Measurements from ENCODE around the gene EIF2S3. TPM values are rescaled to one million over a fixed set of nuclear protein-coding genes. Genes with fewer than 3 reads are reported as not detected.

The EIF2S3 gene
- total and polyA plus RNA-seq, 2 of the 13 experiments (the other 11 are each of a cell fraction or from before 2014, with no cell fraction given) = 61.0 to 183 TPM

DNA sequence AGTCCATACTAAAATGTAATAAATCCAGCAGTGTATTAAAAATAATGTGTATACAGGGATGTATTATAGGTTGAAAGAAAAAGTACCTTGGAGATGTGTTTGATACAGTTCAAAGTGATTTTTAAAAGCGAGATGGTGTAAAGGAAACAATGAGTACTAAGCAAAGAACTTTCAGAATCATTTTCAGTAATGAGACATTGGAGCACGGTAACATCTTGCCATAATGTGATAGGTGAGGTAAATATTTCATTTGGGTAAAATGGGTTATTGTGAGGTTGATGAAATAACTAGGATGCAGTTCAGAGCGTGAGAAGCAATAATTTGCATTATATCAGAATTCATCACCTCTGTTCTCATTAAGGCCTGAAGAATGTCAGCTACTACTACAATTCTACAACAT is 25.9 kb downstream of the EIF2S3 start (continued):
- TF ChIP-seq ZNF777 (CRISPR knock-in tag; IDR thresholded peaks at IDR 0.05) = no peak
- no peak for TF ChIP-seq ARNTL (CRISPR knock-in tag; IDR thresholded peaks at IDR 0.05)
- TF ChIP-seq, protein P1, sequence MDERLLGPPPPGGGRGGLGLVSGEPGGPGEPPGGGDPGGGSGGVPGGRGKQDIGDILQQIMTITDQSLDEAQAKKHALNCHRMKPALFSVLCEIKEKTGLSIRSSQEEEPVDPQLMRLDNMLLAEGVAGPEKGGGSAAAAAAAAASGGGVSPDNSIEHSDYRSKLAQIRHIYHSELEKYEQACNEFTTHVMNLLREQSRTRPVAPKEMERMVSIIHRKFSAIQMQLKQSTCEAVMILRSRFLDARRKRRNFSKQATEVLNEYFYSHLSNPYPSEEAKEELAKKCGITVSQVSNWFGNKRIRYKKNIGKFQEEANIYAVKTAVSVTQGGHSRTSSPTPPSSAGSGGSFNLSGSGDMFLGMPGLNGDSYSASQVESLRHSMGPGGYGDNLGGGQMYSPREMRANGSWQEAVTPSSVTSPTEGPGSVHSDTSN (CRISPR knock-in tag; IDR thresholded peaks at IDR 0.05) = no peak

DNA sequence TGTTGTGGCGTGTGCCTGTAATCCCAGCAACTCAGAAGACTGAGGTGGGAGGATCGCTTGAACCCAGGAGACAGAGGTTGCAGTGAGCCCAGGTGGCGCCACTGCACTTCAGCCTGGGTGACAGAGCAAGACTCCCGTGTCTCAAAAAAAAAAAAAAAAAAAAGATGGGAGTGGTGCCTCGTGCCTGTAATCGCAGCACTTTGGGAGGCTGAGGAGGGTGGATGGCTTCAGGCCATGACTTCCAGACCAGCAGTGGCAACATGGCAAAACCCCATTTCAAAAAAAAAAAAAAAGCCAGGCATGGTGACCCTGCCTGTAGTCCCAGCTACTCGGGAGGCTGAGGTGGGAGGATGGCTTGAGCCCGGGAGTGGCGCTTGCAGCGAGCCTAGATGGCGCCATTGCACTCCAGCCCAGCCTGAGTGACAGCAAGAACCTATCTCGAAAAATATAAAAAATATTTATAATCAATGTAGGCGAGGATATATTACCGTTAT is 27.0 kb downstream of the EIF2S3 start:
- POLR2A ChIA-PET = no interaction called here
- BruUV-seq (replicated peaks) = no TSS peak
- intact Hi-C loops (cut with micrococcal nuclease; ENCODE audit: unreplicated experiment) (loop anchor here (2.0 to 5.0 kb wide), 3 partner anchors 71 to 161 kb away; no protein-coding TSS in a partner anchor), in situ Hi-C loops (cut with HindIII; ENCODE audit: extremely low pct_ligation_motif_present, low pct_unique_long_range_greater_than_20kb) (loop anchor here (5.0 kb wide), 1 partner anchor 161 kb away; no protein-coding TSS in a partner anchor)
- Histone ChIP-seq H2AFZ (ENCODE audit: low read length) (no peak overlapping the region), H3K9ac (ENCODE audit: insufficient read depth, low read depth, low read length) (no peak overlapping the region), H3K4me1 (ENCODE audit: insufficient read depth, low read length) (no peaks in the 10 kb centered on the region), H3K4me2 (ENCODE audit: low read depth, low read length) (peak overlapping the region; percentile 39; the same call in 1 of the 2 replicates), H3K4me3 (replicated peaks in 1 of 3; ENCODE audit: insufficient read depth in 1 of 3, low read depth in 2 of 3, low read length in 3 of 3) (no peak overlapping the region), H3K79me2 (ENCODE audit: insufficient read depth, low read length) (no peaks in the 10 kb centered on the region), H4K20me1 (ENCODE audit: insufficient read depth, low read length) (no peaks in the 10 kb centered on the region), H3K9me3 (ENCODE audit: low read length) (no peaks in the 10 kb centered on the region), H3K27ac (ENCODE audit: extremely low read length, insufficient read depth, low read length) (no peak overlapping the region), H3K27me3 (ENCODE audit: control insufficient read depth in 1 of 2, insufficient read depth in 2 of 2, low read length in 2 of 2) (no peaks in the 10 kb centered on the region), H3K36me3 (replicated peaks in 1 of 2; ENCODE audit: control insufficient read depth in 1 of 2, insufficient read depth in 2 of 2, low read length in 2 of 2) (0 out of 5 replicates have a peak, but pooled peaks cover 0 to 5% of the 10 kb centered on the region in 2 experiments)
- WGBS (ENCODE audit: low lambda C conversion rate) = 5% methylated on average over 11 of the region's 14 CpGs
- FAIRE-seq (peak; percentile 56), DNase-seq (ENCODE audit: low spot score) (peak; percentile 44), ATAC-seq (peak; percentile 87)
- CTCF ChIA-PET (ENCODE audit: low intra/inter-chr PET ratio, low total read pairs) = interaction anchor here (0.7 to 1.6 kb wide), 2 partner anchors 25 to 160 kb away, joined by 3 to 10 read pairs; no protein-coding TSS in a partner anchor
- TF ChIP-seq, protein P2, sequence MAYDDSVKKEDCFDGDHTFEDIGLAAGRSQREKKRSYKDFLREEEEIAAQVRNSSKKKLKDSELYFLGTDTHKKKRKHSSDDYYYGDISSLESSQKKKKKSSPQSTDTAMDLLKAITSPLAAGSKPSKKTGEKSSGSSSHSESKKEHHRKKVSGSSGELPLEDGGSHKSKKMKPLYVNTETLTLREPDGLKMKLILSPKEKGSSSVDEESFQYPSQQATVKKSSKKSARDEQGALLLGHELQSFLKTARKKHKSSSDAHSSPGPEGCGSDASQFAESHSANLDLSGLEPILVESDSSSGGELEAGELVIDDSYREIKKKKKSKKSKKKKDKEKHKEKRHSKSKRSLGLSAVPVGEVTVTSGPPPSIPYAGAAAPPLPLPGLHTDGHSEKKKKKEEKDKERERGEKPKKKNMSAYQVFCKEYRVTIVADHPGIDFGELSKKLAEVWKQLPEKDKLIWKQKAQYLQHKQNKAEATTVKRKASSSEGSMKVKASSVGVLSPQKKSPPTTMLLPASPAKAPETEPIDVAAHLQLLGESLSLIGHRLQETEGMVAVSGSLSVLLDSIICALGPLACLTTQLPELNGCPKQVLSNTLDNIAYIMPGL (CRISPR knock-in tag; IDR thresholded peaks at IDR 0.05; ENCODE audit: borderline replicate concordance in 1 of 2, low read depth in 1 of 2) = peak; percentile 36 to 51; a peak in 3 of 4 replicates
- TF ChIP-seq, protein P3, sequence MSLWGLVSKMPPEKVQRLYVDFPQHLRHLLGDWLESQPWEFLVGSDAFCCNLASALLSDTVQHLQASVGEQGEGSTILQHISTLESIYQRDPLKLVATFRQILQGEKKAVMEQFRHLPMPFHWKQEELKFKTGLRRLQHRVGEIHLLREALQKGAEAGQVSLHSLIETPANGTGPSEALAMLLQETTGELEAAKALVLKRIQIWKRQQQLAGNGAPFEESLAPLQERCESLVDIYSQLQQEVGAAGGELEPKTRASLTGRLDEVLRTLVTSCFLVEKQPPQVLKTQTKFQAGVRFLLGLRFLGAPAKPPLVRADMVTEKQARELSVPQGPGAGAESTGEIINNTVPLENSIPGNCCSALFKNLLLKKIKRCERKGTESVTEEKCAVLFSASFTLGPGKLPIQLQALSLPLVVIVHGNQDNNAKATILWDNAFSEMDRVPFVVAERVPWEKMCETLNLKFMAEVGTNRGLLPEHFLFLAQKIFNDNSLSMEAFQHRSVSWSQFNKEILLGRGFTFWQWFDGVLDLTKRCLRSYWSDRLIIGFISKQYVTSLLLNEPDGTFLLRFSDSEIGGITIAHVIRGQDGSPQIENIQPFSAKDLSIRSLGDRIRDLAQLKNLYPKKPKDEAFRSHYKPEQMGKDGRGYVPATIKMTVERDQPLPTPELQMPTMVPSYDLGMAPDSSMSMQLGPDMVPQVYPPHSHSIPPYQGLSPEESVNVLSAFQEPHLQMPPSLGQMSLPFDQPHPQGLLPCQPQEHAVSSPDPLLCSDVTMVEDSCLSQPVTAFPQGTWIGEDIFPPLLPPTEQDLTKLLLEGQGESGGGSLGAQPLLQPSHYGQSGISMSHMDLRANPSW (CRISPR knock-in tag; IDR thresholded peaks at IDR 0.05; ENCODE audit: borderline replicate concordance) = no peak
- TF ChIP-seq, protein P4, sequence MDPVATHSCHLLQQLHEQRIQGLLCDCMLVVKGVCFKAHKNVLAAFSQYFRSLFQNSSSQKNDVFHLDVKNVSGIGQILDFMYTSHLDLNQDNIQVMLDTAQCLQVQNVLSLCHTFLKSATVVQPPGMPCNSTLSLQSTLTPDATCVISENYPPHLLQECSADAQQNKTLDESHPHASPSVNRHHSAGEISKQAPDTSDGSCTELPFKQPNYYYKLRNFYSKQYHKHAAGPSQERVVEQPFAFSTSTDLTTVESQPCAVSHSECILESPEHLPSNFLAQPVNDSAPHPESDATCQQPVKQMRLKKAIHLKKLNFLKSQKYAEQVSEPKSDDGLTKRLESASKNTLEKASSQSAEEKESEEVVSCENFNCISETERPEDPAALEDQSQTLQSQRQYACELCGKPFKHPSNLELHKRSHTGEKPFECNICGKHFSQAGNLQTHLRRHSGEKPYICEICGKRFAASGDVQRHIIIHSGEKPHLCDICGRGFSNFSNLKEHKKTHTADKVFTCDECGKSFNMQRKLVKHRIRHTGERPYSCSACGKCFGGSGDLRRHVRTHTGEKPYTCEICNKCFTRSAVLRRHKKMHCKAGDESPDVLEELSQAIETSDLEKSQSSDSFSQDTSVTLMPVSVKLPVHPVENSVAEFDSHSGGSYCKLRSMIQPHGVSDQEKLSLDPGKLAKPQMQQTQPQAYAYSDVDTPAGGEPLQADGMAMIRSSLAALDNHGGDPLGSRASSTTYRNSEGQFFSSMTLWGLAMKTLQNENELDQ (CRISPR knock-in tag; IDR thresholded peaks at IDR 0.05; ENCODE audit: borderline replicate concordance) = no peak
- TF ChIP-seq DR1 (CRISPR knock-in tag; IDR thresholded peaks at IDR 0.05) (no peak), ZNF253 (CRISPR knock-in tag; IDR thresholded peaks at IDR 0.05; ENCODE audit: borderline replicate concordance) (no peak)
- TF ChIP-seq, protein P5, sequence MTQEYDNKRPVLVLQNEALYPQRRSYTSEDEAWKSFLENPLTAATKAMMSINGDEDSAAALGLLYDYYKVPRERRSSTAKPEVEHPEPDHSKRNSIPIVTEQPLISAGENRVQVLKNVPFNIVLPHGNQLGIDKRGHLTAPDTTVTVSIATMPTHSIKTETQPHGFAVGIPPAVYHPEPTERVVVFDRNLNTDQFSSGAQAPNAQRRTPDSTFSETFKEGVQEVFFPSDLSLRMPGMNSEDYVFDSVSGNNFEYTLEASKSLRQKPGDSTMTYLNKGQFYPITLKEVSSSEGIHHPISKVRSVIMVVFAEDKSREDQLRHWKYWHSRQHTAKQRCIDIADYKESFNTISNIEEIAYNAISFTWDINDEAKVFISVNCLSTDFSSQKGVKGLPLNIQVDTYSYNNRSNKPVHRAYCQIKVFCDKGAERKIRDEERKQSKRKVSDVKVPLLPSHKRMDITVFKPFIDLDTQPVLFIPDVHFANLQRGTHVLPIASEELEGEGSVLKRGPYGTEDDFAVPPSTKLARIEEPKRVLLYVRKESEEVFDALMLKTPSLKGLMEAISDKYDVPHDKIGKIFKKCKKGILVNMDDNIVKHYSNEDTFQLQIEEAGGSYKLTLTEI (CRISPR knock-in tag; conservative IDR thresholded peaks at IDR 0.05) = no peak
